Stomach (tissue), 4 donors: ENCODE results near the gene ACTR5.

Experiments
- CTCF ChIP-seq, 7 experiments: fragments of 450-650 bp in 4 of 7; fragments of 200-600 bp in 3 of 7; sonication (generic) in 3 of 7; IDR thresholded peaks; one replicate each; pipeline ENCODE4 v1.5.1; 2016 to 2019; ENCODE audit warnings: antibody characterized with exemption in 7 of 7, control low read depth in 2 of 7, mild to moderate bottlenecking in 1 of 7
- POLR2A ChIP-seq, 4 donors: fragments of 450-650 bp; IDR thresholded peaks; one replicate each; pipeline ENCODE4 v1.6.1; 2016; ENCODE audit warnings: antibody characterized with exemption in 4 of 4, control low read depth in 2 of 4, mild to moderate bottlenecking in 1 of 4, moderate library complexity in 1 of 4

GRCh38 chr20:38714308-38714707, 34.0 kb upstream of the ACTR5 start:
- TF ChIP-seq CTCF (IDR thresholded peaks at IDR 0.05) (no peak), POLR2A (IDR thresholded peaks at IDR 0.05) (no peak)
